Thyroid gland (tissue), 4 donors: Measurements from ENCODE around the gene FBXL20.

Experiments
- POLR2A ChIP-seq, 2 donors: fragments of 450-650 bp; IDR thresholded peaks; one replicate each; pipeline ENCODE4 v1.6.1; 2017; ENCODE audit warnings: antibody characterized with exemption in 2 of 2, mild to moderate bottlenecking in 2 of 2, moderate library complexity in 1 of 2
- TF ChIP-seq, protein P1 (sequence below), 6 experiments: fragments of 200-600 bp in 3 of 6; fragments of 450-650 bp in 3 of 6; sonication (generic) in 3 of 6; IDR thresholded peaks; one replicate each; pipeline ENCODE4 v1.5.1; 2016 to 2019; ENCODE audit warnings: antibody characterized with exemption in 6 of 6, mild to moderate bottlenecking in 2 of 6, inconsistent platforms in 1 of 6, moderate library complexity in 1 of 6

DNA sequence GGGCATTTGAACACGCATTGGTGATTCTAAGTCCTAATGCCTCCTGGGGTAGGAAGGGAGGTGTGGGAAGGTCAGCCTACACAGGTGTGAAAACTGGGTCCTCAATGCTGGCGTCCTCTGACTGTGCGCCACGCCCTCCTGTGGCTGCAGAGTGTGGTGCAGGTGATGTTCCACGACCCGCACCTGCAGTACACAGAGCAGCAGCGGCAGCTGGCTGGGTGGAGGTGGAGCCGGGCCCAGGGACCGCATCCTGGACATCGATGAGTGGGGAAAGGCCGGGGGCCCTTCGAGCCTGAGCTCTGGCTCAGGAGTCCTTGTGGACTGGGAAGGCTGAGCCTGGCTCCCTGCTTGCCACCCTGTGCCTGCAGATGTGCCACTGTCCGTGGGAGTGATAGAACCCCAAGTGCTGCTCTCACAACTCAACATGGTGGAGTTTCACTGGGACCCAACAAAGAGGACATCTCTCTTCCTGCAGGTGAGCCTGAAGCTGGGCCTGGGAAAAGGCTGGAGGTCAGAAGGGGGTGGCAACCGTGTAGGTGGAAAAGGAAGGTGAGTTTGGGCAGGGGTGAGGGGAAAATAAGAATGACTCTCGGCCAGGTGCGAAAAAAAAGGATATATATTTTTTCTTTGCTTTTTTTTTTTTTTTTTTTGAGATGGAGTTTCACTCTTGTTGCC, 161.6 kb downstream of the FBXL20 start:
- TF ChIP-seq, protein P1, sequence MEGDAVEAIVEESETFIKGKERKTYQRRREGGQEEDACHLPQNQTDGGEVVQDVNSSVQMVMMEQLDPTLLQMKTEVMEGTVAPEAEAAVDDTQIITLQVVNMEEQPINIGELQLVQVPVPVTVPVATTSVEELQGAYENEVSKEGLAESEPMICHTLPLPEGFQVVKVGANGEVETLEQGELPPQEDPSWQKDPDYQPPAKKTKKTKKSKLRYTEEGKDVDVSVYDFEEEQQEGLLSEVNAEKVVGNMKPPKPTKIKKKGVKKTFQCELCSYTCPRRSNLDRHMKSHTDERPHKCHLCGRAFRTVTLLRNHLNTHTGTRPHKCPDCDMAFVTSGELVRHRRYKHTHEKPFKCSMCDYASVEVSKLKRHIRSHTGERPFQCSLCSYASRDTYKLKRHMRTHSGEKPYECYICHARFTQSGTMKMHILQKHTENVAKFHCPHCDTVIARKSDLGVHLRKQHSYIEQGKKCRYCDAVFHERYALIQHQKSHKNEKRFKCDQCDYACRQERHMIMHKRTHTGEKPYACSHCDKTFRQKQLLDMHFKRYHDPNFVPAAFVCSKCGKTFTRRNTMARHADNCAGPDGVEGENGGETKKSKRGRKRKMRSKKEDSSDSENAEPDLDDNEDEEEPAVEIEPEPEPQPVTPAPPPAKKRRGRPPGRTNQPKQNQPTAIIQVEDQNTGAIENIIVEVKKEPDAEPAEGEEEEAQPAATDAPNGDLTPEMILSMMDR (IDR thresholded peaks at IDR 0.05), result peak in 5 of 6 experiments; percentile 40 to 57 (median 45)
- TF ChIP-seq POLR2A (IDR thresholded peaks at IDR 0.05), result no peak
